ENCODE data around the gene ARSG. TPM values are rescaled to one million over a fixed set of nuclear protein-coding genes. Genes with fewer than 3 reads are reported as not detected.
A peak's percentile ranks its signal among the peaks of the same experiment; 100 is the strongest.

ARSG gene
- total RNA-seq, 1 donor from 2014 or later: 6.2 TPM

DNA sequence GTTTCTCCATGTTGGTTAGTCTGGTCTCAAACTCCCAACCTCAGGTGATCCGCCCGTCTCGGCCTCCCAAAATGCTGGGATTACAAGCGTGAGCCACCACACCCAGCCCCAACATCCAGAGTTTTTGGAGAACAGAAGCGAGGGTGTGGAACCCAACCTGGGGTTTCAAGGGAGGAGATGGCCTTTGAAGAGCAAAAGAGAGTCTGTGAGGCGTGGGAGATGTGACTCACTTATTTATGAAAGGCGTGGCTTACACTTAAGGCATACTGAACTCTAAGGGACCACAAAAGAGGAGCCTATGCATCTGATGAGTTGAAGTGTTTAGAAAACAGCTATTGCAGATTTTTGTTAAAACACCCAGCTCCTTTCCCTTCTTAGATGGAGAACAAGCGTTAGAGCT is 18.9 kb downstream of the ARSG start:
- Mint-ChIP-seq H3K27me3 (ENCODE audit: low read depth) (no peaks in the 10 kb centered on the region), H3K4me3 (no peak overlapping the region), H3K9me3 (peaks cover 8% of the 10 kb centered on the region), H3K4me1 (peaks cover 24% of the 10 kb centered on the region), H3K27ac (ENCODE audit: unreplicated experiment) (no peak overlapping the region), H3K36me3 (ENCODE audit: low read depth) (peaks cover 14% of the 10 kb centered on the region)
- DNase-seq (ENCODE audit: low read depth, low spot score): no peak
- TF ChIP-seq, protein P1, sequence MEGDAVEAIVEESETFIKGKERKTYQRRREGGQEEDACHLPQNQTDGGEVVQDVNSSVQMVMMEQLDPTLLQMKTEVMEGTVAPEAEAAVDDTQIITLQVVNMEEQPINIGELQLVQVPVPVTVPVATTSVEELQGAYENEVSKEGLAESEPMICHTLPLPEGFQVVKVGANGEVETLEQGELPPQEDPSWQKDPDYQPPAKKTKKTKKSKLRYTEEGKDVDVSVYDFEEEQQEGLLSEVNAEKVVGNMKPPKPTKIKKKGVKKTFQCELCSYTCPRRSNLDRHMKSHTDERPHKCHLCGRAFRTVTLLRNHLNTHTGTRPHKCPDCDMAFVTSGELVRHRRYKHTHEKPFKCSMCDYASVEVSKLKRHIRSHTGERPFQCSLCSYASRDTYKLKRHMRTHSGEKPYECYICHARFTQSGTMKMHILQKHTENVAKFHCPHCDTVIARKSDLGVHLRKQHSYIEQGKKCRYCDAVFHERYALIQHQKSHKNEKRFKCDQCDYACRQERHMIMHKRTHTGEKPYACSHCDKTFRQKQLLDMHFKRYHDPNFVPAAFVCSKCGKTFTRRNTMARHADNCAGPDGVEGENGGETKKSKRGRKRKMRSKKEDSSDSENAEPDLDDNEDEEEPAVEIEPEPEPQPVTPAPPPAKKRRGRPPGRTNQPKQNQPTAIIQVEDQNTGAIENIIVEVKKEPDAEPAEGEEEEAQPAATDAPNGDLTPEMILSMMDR (conservative IDR thresholded peaks at IDR 0.05): no peak

DNA sequence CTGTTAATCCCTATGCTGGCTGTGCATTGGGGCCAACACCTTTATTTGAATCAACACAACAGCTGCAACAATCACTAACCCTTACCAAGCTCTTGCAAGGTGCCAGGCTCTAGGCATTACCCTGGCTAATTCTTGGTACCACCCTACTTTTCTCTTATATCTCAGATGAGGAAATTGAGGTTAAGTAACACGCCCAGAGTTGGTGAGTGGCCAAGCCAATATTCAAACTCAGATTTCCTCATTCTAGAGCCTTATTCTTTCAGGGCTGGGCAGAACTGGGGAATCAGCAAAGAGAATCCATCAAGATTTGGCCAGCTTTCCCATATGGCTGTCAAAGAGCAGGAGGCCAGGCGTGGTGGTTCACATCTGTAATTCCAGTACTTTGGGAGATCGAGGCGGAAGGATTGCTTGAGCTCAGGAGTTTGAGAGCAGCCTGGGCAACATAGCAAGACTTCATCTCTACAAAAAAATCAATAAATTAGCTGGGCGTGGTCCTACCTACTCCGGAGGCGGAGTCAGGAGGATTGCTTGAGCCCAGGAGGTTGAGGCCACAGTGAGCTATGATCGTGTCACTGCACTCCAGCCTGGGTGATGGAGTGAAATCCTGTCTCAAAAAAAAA is 23.7 kb downstream of the ARSG start:
- Mint-ChIP-seq H3K4me1 (peaks cover 49% of the 10 kb centered on the region), H3K9me3 (no peaks in the 10 kb centered on the region), H3K4me3 (no peak overlapping the region), H3K36me3 (ENCODE audit: low read depth) (peaks cover 3% of the 10 kb centered on the region), H3K27me3 (ENCODE audit: low read depth) (no peaks in the 10 kb centered on the region), H3K27ac (ENCODE audit: unreplicated experiment) (no peak overlapping the region)
- TF ChIP-seq, protein P1 (conservative IDR thresholded peaks at IDR 0.05): no peak
- DNase-seq (ENCODE audit: low read depth, low spot score): no peak

DNA sequence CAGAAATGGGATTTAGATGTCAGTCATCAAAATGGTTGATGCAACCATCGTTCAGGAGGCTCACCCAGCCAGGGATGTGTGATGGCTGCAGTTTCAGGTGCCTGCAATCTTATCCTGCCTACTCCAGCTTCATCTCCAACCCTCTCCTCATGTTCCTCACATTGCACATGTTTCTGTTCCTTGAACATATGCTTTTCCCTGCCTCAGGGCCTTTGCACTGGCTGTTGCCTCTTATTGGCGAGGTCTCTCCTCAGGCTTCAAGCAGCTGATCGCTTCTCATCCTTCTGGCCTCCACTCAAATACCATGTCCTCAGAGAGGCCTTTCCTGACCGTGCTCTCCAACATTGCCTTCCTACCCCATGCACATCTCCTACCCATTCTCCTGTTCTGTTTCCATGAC is 24.6 kb downstream of the ARSG start:
- Mint-ChIP-seq H3K27ac (ENCODE audit: unreplicated experiment) (peak overlapping the region; percentile 85), H3K36me3 (ENCODE audit: low read depth) (peaks cover 3% of the 10 kb centered on the region), H3K4me1 (peaks cover 58% of the 10 kb centered on the region), H3K4me3 (no peak overlapping the region), H3K27me3 (ENCODE audit: low read depth) (no peaks in the 10 kb centered on the region), H3K9me3 (no peaks in the 10 kb centered on the region)
- no peak for DNase-seq (ENCODE audit: low read depth, low spot score)
- TF ChIP-seq, protein P1 (conservative IDR thresholded peaks at IDR 0.05): no peak

DNA sequence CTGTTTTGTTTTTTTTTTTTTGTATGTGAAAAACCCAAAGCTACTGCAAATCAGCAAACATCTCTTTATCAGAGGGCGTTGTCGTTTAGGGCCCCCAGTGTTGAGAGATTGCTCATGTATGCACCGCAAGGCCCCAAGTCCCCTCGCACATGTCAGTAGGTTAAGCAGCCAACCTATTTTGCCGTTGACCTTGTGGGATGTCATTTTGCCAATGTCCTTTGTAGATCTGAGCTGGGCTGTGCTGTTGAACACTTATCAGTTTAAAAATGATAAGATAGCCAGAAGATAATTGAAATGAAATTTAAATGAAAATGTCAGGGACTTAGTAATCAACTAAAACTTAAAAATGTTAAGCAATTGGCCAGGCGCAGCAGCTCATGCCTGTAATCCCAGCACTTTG is 26.2 kb downstream of the ARSG start:
- H3K9me3 Mint-ChIP-seq: no peaks in the 10 kb centered on the region
- no peak for DNase-seq (ENCODE audit: low read depth, low spot score)
- no peaks in the 10 kb centered on the region for H3K36me3 Mint-ChIP-seq (ENCODE audit: low read depth)
- no peak overlapping the region for H3K27ac Mint-ChIP-seq (ENCODE audit: unreplicated experiment)
- TF ChIP-seq, protein P1 (conservative IDR thresholded peaks at IDR 0.05): no peak
- H3K4me3 Mint-ChIP-seq: no peak overlapping the region
- H3K4me1 Mint-ChIP-seq: peaks cover 55% of the 10 kb centered on the region
- H3K27me3 Mint-ChIP-seq (ENCODE audit: low read depth): no peaks in the 10 kb centered on the region

DNA sequence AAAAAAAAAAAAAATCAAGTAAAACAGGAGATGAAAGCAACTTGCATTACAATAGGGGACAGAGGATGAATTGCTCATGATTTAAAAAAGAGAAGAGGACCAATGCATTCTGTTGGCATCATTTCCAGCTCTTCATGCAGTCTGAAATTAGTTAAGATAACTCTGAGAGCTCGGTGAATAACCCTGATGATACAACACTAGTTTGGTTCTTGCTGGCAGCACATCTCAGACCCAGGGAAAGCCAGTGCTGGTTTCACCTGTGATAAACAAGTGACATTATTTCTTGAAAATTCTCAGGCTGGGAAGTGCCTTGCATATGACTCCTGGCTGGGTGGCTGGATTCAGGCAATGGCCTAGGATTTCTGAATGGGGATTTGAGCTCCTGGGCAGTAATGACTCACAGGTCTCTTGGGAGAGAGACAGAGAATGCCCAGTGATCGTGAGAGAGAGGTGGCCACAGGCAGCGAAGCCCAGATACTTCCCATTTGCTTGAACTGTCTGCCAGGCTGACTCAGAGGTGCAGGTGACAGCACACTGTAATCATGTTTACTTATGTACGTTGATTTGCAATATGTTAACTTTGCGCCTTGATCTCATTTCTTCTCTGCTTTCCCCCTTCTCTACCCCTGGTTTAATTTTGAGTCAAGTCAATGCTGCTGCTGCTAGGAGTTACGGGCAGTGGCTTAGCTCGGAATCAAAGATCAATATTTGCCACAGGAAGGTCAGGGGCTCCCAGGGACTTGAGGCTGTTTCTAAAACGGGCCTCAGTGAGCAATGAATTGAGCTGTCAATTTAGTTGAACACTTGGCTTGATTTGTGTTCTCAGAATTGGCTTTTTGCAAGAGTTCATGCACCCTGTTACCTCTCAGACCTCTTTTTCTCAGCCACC is 27.1 kb downstream of the ARSG start:
- Mint-ChIP-seq H3K27ac (ENCODE audit: unreplicated experiment) (peak overlapping the region; percentile 24), H3K4me1 (peaks cover 50% of the 10 kb centered on the region), H3K27me3 (ENCODE audit: low read depth) (no peaks in the 10 kb centered on the region), H3K36me3 (ENCODE audit: low read depth) (no peaks in the 10 kb centered on the region), H3K9me3 (no peaks in the 10 kb centered on the region), H3K4me3 (peak overlapping the region; percentile 19)
- TF ChIP-seq, protein P1 (conservative IDR thresholded peaks at IDR 0.05): no peak
- no peak for DNase-seq (ENCODE audit: low read depth, low spot score)

All from neural crest cell (in vitro differentiated cells).